Measurements from ENCODE around the gene PDE8A.

GRCh38 chr15:85162237-85162636 is 180.6 kb downstream of the PDE8A start:
- TF ChIP-seq CTCF (conservative IDR thresholded peaks at IDR 0.05 in 1 of 2, IDR thresholded peaks at IDR 0.05 in 1 of 2; ENCODE audit: extremely low read depth in 1 of 2, insufficient read depth in 1 of 2, low read depth in 1 of 2, low read length in 2 of 2) (no peak), EZH2 (IDR thresholded peaks at IDR 0.05; ENCODE audit: borderline replicate concordance, low read length) (no peak)
